ENCODE data around the gene ZNF273.

DNA sequence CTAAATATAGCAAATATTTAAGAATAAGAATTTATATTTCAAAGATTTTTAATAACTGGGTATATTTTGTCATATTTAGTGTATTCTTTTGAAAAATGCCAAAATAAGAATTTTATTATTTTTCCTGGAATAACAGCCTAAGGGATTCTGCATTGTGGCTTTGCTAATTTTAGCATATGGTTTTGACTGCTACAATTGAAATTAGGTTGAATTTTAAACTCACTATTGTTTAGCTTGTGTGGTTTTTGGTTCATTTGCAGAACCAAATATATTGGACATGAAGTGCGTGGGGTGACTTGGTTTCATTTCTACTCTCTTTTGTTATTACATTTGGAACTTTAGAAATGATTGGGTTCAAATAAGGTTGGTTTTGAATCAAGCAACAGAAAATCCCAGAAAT lies 35.5 kb downstream of the ZNF273 start:
- TF ChIP-seq MXI1 (IDR thresholded peaks at IDR 0.05; ENCODE audit: low read depth, low read length) = no peak
- no peak for TF ChIP-seq FOS (IDR thresholded peaks at IDR 0.05; ENCODE audit: borderline replicate concordance, extremely low read depth, insufficient read length)
- TF ChIP-seq RAD21 (IDR thresholded peaks at IDR 0.05; ENCODE audit: insufficient read depth, low read depth, low read length) = no peak
- TF ChIP-seq, protein P1, sequence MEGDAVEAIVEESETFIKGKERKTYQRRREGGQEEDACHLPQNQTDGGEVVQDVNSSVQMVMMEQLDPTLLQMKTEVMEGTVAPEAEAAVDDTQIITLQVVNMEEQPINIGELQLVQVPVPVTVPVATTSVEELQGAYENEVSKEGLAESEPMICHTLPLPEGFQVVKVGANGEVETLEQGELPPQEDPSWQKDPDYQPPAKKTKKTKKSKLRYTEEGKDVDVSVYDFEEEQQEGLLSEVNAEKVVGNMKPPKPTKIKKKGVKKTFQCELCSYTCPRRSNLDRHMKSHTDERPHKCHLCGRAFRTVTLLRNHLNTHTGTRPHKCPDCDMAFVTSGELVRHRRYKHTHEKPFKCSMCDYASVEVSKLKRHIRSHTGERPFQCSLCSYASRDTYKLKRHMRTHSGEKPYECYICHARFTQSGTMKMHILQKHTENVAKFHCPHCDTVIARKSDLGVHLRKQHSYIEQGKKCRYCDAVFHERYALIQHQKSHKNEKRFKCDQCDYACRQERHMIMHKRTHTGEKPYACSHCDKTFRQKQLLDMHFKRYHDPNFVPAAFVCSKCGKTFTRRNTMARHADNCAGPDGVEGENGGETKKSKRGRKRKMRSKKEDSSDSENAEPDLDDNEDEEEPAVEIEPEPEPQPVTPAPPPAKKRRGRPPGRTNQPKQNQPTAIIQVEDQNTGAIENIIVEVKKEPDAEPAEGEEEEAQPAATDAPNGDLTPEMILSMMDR (IDR thresholded peaks at IDR 0.05 in 2 of 3, conservative IDR thresholded peaks at IDR 0.05 in 1 of 3; ENCODE audit: control insufficient read depth in 2 of 3, extremely low read depth in 1 of 3, insufficient read depth in 1 of 3, low read depth in 3 of 3, low read length in 3 of 3) = no peak
